GM21447 (cell line): ENCODE measurements around the gene MOBP.

ENCODE experiments used
- ATAC-seq: cut with Tn5 transposase; IDR thresholded peaks from one replicate; pipeline ENCODE4 v1.9.1; 2021; ENCODE audit not compliant: unreplicated experiment

MOBP gene

DNA sequence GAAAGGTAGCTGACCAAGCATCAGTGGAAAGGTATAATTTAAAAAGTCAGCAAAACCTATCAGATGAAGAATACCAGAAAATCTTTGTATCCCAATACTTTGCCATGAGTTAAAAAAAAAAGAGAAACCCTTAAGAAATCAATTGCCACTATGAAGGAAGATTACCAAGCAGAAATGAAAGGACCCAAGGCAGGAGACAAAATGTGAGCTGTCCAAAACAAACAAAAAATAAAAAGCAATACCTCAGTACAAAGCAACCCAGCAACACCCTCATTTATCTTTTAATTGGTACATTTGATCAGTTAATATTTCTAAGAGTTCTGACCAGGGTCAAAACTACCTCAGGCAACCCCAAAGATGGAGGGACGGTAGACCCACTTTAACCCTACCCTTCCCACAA is 65.3 kb downstream of the MOBP start:
- ATAC-seq, result no peak

DNA sequence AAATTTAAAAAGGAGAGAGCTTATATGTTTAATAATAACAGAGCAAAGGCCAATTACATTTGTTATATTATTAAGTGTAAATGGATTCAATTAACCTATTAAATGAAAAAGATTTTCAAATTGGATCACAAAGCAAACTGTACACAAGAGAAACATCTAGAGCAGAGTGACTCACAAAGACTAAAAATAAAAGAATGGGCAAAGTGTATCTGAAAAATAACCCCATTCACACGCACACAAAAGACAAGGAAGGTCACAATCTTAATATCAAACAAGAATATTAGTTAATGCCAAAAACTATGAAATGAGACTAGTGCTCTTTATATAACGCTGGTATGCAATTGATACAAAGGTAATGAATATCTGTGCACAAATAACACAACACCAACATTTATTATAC is 65.7 kb downstream of the MOBP start:
- ATAC-seq, result no peak

DNA sequence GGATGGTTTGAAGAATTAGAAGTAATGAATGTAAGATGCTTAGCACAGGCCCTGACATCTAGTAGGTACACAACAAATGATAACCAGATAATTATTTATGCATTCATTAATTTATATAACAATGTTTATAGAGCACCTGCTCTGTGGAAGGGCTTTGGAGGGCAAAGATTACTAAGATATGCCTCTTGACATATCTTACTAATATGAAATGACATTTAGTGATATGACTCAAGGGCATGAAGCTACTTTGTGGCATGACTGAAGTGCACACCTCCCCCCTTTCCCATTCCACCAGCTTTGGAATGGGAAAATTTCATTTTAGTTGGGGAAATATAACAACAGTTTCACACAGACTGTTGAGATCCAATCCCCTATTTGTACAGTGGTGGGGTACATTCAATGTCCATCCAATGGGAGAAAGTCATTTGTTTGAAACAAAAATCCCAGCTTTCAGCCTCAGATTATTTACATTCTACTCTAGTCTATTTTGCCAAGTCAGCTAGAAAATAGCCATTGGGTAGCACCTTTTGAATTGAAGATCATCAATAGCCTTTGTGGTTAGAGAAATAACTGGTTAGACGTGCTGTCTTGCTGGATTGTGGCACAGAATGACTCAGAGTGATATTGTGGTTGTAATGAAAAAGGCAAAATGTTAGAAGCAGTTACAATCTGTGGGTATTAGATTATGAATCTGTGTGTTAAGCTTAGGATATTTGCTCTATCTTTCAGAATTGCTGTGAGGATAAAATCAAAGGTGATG is 72.9 kb downstream of the MOBP start:
- ATAC-seq, result no peak

DNA sequence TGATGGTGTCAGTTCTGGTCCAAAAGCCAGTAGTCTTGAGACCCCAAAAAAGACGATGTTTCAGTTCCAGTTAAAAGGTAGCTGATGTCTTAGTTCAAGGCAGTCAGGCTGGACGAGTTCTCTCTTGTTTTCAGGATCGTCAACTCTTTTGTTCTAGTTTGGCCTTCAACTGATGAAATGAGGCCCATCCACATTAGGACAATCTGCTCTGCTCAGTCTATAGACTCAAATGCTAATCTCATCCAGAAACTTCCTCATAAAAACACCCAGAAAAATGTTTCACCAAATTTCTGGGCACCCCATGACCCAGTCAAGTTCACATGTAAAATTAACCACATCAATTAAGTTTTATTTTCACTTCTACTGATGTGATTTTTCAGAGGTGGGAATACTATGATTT is 74.0 kb downstream of the MOBP start:
- ATAC-seq, result no peak

DNA sequence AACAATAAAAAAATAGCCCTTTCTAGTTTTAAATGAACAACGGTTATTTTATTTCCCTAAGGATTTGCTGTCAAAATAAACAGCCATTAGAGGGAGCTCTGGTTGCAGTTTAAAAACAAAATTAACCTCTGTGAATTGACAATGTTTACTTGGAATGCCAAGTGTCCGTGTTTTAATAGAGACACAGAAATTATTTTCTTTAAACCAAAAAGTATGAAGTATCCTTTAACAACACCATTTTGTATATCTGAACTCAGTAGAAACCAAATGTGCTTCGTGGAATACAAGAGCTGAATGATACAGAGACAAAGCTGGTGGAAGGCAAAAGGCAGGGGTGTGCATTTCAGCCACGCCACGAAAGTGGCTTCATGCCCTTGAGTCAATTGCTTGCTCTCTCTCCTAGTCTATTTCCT is 74.4 kb downstream of the MOBP start:
- ATAC-seq, result no peak

DNA sequence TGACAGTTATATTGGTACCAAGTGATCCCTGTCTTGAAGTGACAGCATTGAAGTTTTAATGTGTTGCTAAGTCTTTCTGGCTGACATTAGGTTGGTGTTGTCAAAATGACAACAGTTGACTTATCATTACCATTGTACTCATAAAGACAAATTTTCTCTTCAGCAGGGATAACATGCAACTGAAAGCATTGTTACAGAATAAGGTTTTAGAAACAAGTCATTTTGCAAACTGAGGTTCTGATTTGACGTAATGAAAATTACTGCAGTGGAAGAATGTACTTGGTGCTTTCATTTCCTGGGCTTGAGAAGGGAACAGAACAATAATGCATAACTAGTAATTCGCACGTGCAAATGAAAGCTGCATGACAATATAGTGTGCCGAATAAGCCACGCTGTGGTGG is 75.1 kb downstream of the MOBP start:
- no peak for ATAC-seq

DNA sequence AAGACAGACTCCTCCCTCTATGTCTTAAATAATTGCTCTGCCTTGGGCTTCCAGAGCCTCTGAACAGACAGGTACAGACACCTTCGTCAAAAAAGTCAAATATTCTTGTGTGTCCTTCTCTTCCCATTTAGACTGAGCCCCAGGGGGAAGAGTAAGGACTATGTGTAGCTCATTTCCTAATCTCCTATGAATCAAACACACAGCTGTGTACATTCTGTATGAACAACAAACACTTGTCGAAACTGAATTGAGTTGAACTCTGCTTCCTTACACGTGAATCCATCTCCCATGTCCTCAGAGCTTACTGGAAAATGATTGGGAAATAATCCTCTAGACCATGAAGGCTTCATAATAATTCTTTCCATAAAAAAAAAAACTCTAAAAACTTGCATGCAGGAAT is 80.8 kb downstream of the MOBP start:
- ATAC-seq, result no peak

DNA sequence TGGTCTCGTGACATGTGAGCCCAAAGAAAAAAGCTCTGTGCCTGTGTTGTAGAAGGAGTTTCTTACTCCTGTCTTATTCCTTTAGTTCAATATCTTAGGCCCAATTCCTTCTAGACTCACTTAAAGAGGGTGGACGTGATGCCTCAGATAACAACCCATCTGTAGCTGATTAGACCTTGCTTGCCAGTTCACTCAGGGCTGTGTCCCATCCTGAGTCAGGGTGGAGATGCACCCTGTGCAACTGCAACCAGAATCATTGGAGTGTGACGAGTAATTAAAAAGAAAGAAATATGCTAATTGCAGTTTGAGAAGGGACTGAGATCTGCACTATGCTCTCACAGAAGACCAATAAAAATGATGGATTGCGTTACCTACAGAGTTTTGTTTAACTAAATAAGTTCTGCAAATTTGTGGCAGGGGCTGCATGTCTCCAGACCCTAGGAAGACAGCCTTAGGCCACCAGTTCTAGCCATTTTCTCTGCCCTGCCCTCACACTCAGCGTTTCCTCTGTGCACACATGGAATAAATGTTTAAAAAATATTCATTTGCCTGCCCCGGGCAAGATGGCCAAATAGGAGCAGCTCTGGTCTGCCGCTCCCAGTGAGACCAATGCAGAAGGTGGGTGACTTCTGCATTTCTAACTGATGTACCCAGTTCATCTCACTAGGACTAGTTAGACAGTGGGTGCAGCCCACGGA is 83.0 kb downstream of the MOBP start:
- ATAC-seq, result no peak
